Astrocyte (in vitro differentiated cells and primary cell): ENCODE measurements around the gene SLC26A1. TPM values are rescaled to one million over a fixed set of nuclear protein-coding genes. Genes with fewer than 3 reads are reported as not detected.

ENCODE experiments used
- DNase-seq: peaks from one replicate; pipeline ENCODE4 v3.0.0-alpha.2; 2010; ENCODE audit warnings: low read depth
- FAIRE-seq: peaks from 2 replicates; lab custom pipeline; 2011; peaks lifted over from hg19 to GRCh38; lab: Jason Lieb, UNC
- H2AFZ ChIP-seq: 2 replicates; pipeline ENCODE4 v1.6.0; 2012; ENCODE audit warnings: low read depth, low read length, inconsistent platforms
- H3K27ac ChIP-seq: 2 replicates; pipeline ENCODE4 v1.5.1; 2011; ENCODE audit warnings: low read depth, low read length, inconsistent platforms
- H3K27me3 ChIP-seq: 2 replicates; pipeline ENCODE4 v1.6.0; 2011; ENCODE audit warnings: low read length, inconsistent platforms; ENCODE audit not compliant: insufficient read depth
- H3K36me3 ChIP-seq: 2 replicates; pipeline ENCODE4 v1.5.1; 2011; ENCODE audit warnings: low read length, inconsistent platforms; ENCODE audit not compliant: insufficient read depth
- H3K4me1 ChIP-seq: 2 replicates; pipeline ENCODE4 v1.5.1; 2011; ENCODE audit warnings: low read length, inconsistent platforms; ENCODE audit not compliant: insufficient read depth
- H3K4me2 ChIP-seq: 2 replicates; pipeline ENCODE4 v1.6.0; 2012; ENCODE audit warnings: low read length, inconsistent platforms
- H3K4me3 ChIP-seq: 2 replicates; pipeline ENCODE4 v1.5.1; 2011; ENCODE audit warnings: low read depth, mild to moderate bottlenecking, low read length, inconsistent platforms; ENCODE audit not compliant: insufficient read depth
- H3K79me2 ChIP-seq: 2 replicates; pipeline ENCODE4 v1.6.0; 2012; ENCODE audit warnings: mild to moderate bottlenecking, low read length, inconsistent platforms; ENCODE audit not compliant: insufficient read depth
- H3K9ac ChIP-seq: 2 replicates; pipeline ENCODE4 v1.6.0; 2012; ENCODE audit warnings: mild to moderate bottlenecking, low read length, inconsistent platforms
- H3K9me3 ChIP-seq: 2 replicates; pipeline ENCODE4 v1.5.1; 2012; ENCODE audit warnings: low read depth, mild to moderate bottlenecking, low read length, inconsistent platforms; ENCODE audit not compliant: insufficient read depth
- H4K20me1 ChIP-seq: 2 replicates; pipeline ENCODE4 v1.6.0; 2012; ENCODE audit warnings: low read length, inconsistent platforms; ENCODE audit not compliant: insufficient read depth
- H3K27ac Mint-ChIP-seq: one replicate; pipeline ENCODE4 v1.8.0; 2021; ENCODE audit warnings: mild to moderate bottlenecking, mixed read lengths; ENCODE audit not compliant: unreplicated experiment
- H3K27me3 Mint-ChIP-seq: one replicate; pipeline ENCODE4 v1.8.0; 2021; ENCODE audit warnings: low read depth, mixed read lengths; ENCODE audit not compliant: unreplicated experiment
- H3K36me3 Mint-ChIP-seq: one replicate; pipeline ENCODE4 v1.8.0; 2021; ENCODE audit warnings: low read depth, mixed read lengths; ENCODE audit not compliant: unreplicated experiment
- H3K4me1 Mint-ChIP-seq: one replicate; pipeline ENCODE4 v1.8.0; 2021; ENCODE audit warnings: low read depth, mixed read lengths; ENCODE audit not compliant: unreplicated experiment
- H3K4me3 Mint-ChIP-seq: one replicate; pipeline ENCODE4 v1.8.0; 2021; ENCODE audit warnings: mild to moderate bottlenecking, moderate library complexity, mixed read lengths; ENCODE audit not compliant: unreplicated experiment
- H3K9me3 Mint-ChIP-seq: one replicate; pipeline ENCODE4 v1.8.0; 2021; ENCODE audit warnings: mild to moderate bottlenecking, mixed read lengths; ENCODE audit not compliant: unreplicated experiment
- EZH2 ChIP-seq: IDR thresholded peaks from 2 replicates; pipeline ENCODE4 v1.6.1; 2012; ENCODE audit warnings: mild to moderate bottlenecking, low read length, inconsistent platforms; ENCODE audit not compliant: insufficient read depth
- total RNA-seq: library from RNA; stranded (reverse); gene quantifications from 2 replicates; pipeline ENCODE4 v1.2.1, GENCODE V29; 2021
- TF ChIP-seq, protein P1 (sequence below): IDR thresholded peaks from 2 replicates; pipeline ENCODE4 v1.5.1; 2011; ENCODE audit warnings: low read depth, mild to moderate bottlenecking, inconsistent platforms, low read length, moderate library complexity; ENCODE audit not compliant: insufficient read depth

SLC26A1 gene
- total RNA-seq, 1 donor from 2014 or later: 0.34 TPM

DNA sequence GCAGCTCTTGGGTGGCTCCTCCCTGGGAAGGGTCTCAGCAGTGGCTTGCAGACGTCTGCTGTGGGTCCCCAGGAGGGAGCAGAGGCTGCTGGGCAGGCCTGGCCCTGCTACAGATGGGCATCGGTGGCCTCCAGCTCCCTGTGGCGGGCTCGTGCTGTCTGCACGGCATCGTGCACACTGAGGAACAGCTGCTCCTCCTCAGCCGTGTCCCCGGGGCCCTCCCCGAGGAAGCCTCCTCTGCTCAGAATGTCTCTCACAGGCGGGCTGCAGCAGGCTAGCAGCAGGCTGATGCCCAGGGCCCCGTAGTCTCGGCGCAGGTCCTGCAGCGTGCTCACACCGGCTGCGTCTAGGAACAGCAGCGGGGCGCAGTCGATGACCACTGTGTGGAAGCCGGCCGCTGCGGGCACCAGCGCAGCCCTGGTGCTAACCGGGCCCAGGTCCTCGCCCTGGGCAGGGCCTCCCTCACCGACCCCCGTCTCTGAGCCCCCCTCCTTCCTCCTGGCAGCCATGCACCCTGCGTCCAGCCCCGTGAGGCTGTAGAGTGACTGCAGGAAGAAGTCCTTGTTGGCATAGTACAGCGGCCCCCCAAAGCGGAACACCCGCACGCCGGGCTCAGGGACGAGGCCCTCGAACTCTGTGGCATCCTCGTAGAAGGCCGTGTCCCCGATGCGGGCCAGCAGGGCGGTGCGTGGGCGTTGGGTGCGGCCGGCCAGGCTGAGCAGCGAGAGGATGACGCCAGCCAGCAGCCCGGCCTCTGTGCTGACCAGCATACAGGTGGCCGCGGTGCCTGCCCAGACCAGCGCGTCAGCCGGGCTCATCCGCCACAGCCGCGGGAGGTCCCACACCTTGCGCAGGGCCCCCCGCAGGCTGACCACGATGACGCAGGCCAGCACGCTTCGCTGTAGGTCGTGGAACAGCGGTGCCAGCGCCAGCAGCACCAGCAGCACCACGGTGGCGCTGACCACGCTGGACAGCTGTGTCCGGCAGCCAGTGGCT, 4.2 kb downstream of the SLC26A1 start:
- Histone ChIP-seq H3K4me2 (no peak overlapping the region), H3K4me3 (no peak overlapping the region), H3K27ac (no peak overlapping the region), H3K9me3 (no peaks in the 10 kb centered on the region), H3K36me3 (no peaks in the 10 kb centered on the region), H2AFZ (no peak overlapping the region), H3K79me2 (no peaks in the 10 kb centered on the region), H3K9ac (no peak overlapping the region), H3K4me1 (peaks cover 24% of the 10 kb centered on the region), H3K27me3 (no peaks in the 10 kb centered on the region), H4K20me1 (peaks cover 9% of the 10 kb centered on the region)
- no peak overlapping the region for H3K4me3 Mint-ChIP-seq
- H3K27me3 Mint-ChIP-seq: no peaks in the 10 kb centered on the region
- no peak for FAIRE-seq
- H3K27ac Mint-ChIP-seq: no peak overlapping the region
- no peaks in the 10 kb centered on the region for H3K9me3 Mint-ChIP-seq
- peaks cover 3% of the 10 kb centered on the region for H3K36me3 Mint-ChIP-seq
- TF ChIP-seq, protein P1, sequence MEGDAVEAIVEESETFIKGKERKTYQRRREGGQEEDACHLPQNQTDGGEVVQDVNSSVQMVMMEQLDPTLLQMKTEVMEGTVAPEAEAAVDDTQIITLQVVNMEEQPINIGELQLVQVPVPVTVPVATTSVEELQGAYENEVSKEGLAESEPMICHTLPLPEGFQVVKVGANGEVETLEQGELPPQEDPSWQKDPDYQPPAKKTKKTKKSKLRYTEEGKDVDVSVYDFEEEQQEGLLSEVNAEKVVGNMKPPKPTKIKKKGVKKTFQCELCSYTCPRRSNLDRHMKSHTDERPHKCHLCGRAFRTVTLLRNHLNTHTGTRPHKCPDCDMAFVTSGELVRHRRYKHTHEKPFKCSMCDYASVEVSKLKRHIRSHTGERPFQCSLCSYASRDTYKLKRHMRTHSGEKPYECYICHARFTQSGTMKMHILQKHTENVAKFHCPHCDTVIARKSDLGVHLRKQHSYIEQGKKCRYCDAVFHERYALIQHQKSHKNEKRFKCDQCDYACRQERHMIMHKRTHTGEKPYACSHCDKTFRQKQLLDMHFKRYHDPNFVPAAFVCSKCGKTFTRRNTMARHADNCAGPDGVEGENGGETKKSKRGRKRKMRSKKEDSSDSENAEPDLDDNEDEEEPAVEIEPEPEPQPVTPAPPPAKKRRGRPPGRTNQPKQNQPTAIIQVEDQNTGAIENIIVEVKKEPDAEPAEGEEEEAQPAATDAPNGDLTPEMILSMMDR: no peak
- TF ChIP-seq EZH2: no peak
- DNase-seq: no peak
- H3K4me1 Mint-ChIP-seq: peaks cover 8% of the 10 kb centered on the region

DNA sequence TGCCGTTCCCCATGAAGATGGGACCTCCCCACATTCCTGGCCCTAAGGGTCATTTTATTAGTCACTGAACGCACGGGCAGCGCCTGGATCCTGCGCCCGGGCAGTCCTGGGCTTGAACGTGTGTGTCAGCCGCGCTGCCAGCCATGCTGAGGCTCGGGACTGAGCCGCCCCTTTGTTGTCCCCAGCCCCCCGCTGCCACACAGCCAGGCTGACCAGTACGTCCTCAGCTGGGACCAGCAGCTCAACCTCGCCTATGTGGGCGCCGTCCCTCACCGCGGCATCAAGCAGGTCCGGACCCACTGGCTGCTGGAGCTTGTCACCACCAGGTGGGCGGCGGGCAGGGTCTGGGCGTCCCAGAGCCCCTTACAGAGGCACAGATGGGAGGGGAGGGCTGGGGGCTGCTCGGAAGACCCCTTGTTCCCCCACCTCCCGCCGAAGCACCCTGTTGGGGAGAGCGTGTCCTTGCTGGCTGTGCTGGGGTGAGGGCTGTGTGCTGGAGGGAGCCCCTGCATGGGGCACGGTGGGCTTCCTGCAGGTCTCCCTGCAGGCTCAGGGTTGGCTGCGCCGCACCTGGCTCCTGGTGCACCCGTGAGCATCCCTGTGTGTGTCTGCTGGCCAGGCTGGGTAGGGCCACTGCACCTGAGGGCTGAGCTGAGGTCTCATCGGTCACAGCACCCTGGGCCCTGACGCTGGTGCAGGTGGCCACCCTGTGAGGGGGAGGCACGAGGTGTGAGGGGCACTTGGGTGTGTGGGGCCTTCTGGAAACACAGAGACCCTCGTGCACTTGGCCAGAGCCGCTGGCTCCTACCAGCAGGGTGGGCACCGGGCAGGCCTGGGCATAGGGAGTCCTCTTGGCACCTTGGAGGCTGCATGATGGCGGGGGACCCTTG, 5.3 kb downstream of the SLC26A1 start:
- Histone ChIP-seq H3K27me3 (no peaks in the 10 kb centered on the region), H3K9ac (peak overlapping the region; percentile 83), H3K79me2 (no peaks in the 10 kb centered on the region), H3K36me3 (no peaks in the 10 kb centered on the region), H3K4me1 (peaks cover 24% of the 10 kb centered on the region), H3K4me3 (peak overlapping the region; percentile 80), H3K9me3 (no peaks in the 10 kb centered on the region), H4K20me1 (peaks cover 9% of the 10 kb centered on the region), H3K4me2 (peak overlapping the region; percentile 99), H3K27ac (no peak overlapping the region), H2AFZ (peak overlapping the region; percentile 88)
- H3K27me3 Mint-ChIP-seq: no peaks in the 10 kb centered on the region
- H3K4me3 Mint-ChIP-seq: peak overlapping the region; percentile 83
- peaks cover 8% of the 10 kb centered on the region for H3K4me1 Mint-ChIP-seq
- peaks cover 3% of the 10 kb centered on the region for H3K36me3 Mint-ChIP-seq
- DNase-seq (no peak), FAIRE-seq (no peak)
- no peak overlapping the region for H3K27ac Mint-ChIP-seq
- H3K9me3 Mint-ChIP-seq: no peaks in the 10 kb centered on the region
- TF ChIP-seq, protein P1: no peak
- TF ChIP-seq EZH2: no peak
